ENCODE data around the gene SSBP3. TPM values are rescaled to one million over a fixed set of nuclear protein-coding genes. Genes with fewer than 3 reads are reported as not detected.
"Not testable (repeated sequence)": the region's sequence is repeated elsewhere in the genome, so short reads cannot be mapped to it uniquely, and the experiment has no call there.

The SSBP3 gene
- total and polyA plus RNA-seq, 2 experiments from 2014 or later = 6.2 to 19.9 TPM

DNA sequence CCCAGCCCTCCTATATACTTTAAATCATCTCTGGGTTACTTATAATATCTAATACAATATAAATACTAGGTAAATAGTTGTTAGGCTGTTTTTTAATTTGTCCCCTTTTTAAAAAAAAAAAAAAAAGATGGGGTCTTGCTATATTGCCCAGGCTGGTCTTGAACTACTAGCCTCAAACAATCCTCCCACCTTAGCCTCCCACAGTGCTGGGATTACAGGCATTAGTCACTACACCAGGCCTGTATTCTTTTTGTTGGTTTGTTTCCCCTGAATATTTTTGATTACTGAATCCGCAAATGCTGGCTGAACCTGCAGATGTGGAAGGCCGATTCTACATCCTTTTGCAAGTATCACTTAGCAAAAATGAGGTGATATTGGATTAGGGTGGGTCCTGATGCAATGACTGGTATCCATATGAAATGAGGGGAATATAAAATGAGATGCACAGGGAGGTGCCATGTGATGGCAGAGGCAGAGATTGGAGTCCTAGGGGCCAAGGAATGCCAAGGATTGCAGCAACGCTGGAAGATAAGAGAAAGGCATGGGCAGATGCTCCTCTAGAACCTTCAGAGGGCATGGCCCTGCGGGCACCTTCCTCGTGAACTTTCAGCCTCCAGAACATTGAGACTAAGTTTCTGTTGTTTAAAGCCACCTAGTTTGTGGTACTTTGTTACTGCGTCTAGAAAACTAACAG, 58.8 kb downstream of the SSBP3 start:
- DNase-seq = no peak
- no peak overlapping the region for H3K27ac ChIP-seq
- H3K4me2 ChIP-seq (ENCODE audit: unreplicated experiment) = no peak overlapping the region
- H3K4me1 ChIP-seq (ENCODE audit: insufficient read depth) = peaks cover 9% of the 10 kb centered on the region; the same call in 1 of the 2 replicates
- H3K9me2 ChIP-seq (ENCODE audit: insufficient read depth) = no peaks in the 10 kb centered on the region
- H3K9me3 ChIP-seq (ENCODE audit: low read depth) = no peaks in the 10 kb centered on the region
- H3K27me3 ChIP-seq (replicated peaks; ENCODE audit: insufficient read depth) = no peaks in the 10 kb centered on the region
- H3K9ac ChIP-seq = no peak overlapping the region
- H3K79me2 ChIP-seq (ENCODE audit: insufficient read depth) = peaks cover 92% of the 10 kb centered on the region
- no peak overlapping the region for H2AFZ ChIP-seq
- in situ Hi-C loops (cut with MboI) = no loop called here
- TF ChIP-seq EZH2phosphoT487 (IDR thresholded peaks at IDR 0.05; ENCODE audit: insufficient read depth, low read depth) (no peak), EZH2 (IDR thresholded peaks at IDR 0.05; ENCODE audit: insufficient read depth, poor library complexity, severe bottlenecking) (no peak)
- H3F3A ChIP-seq (ENCODE audit: insufficient read depth) = no peaks in the 10 kb centered on the region
- no peaks in the 10 kb centered on the region for H3K36me3 ChIP-seq (ENCODE audit: low read depth)
- H4K20me1 ChIP-seq (ENCODE audit: insufficient read depth) = no peaks in the 10 kb centered on the region
- no peak overlapping the region for H3K4me3 ChIP-seq
- WGBS, 2 experiments (ENCODE audit: low coverage in 1 of 2, low lambda C conversion rate in 2 of 2, missing lambda C conversion rate in 2 of 2) = 98 to 99% methylated on average over 6 of the region's 6 CpGs

DNA sequence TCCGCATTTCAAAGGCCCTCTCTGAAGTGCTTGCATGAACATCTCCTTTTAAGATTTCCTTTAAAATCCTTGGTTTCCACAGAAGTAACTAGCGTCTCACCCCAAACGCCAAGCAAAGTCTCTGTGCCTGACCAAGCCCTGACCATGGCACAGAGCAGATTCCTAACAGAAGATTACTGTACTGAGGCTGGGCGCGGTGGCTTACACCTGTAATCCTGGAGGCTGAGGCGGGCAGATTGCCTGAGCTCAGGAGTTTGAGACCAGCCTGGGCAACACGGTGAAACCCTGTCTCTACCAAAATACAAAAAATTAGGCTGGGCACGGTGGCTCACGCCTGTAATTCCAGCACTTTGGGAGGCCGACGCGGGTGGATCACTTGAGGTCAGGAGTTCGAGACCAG, 60.6 kb downstream of the SSBP3 start:
- H3K9ac ChIP-seq; H3K27ac ChIP-seq; H3K27me3 ChIP-seq (replicated peaks; ENCODE audit: insufficient read depth); H3K36me3 ChIP-seq (ENCODE audit: low read depth); in situ Hi-C loops (cut with MboI); DNase-seq; H3K9me2 ChIP-seq (ENCODE audit: insufficient read depth); H3K4me1 ChIP-seq (ENCODE audit: insufficient read depth); H3F3A ChIP-seq (ENCODE audit: insufficient read depth); H3K4me3 ChIP-seq; H3K9me3 ChIP-seq (ENCODE audit: low read depth); H2AFZ ChIP-seq; H3K4me2 ChIP-seq (ENCODE audit: unreplicated experiment); H4K20me1 ChIP-seq (ENCODE audit: insufficient read depth): not testable (repeated sequence)
- H3K79me2 ChIP-seq (ENCODE audit: insufficient read depth) = peaks cover 91% of the 10 kb centered on the region
- WGBS, 2 experiments (ENCODE audit: low coverage in 1 of 2, low lambda C conversion rate in 2 of 2, missing lambda C conversion rate in 2 of 2) = 99% methylated on average over 13 of the region's 13 CpGs

DNA sequence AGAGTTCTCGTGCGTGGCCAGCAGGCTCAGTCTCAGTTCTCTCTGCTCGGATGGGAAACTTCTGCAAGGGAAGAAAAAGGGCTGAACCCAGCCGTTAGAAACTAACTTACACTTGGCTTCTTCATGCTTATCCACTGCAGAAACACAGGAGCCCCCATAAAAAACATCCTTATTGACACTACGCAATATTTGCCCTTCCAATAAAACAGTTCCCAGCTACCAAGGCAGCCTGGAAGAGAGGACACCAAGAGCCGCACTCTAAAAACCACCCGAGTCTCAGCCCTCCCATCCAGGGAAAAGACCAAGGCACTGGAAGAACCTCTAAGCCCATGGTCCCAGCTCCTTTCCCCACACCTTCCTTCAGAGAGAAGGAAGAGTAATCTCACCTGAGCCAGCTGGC, 61.1 kb downstream of the SSBP3 start:
- H3K9ac ChIP-seq = no peak overlapping the region
- H2AFZ ChIP-seq = no peak overlapping the region
- H3K27ac ChIP-seq = no peak overlapping the region
- no peak for DNase-seq
- TF ChIP-seq EZH2phosphoT487 (IDR thresholded peaks at IDR 0.05; ENCODE audit: insufficient read depth, low read depth) (no peak), EZH2 (IDR thresholded peaks at IDR 0.05; ENCODE audit: insufficient read depth, poor library complexity, severe bottlenecking) (no peak)
- WGBS, 2 experiments (ENCODE audit: low coverage in 1 of 2, low lambda C conversion rate in 2 of 2, missing lambda C conversion rate in 2 of 2) = 97 to 99% methylated on average over 7 of the region's 7 CpGs
- in situ Hi-C loops (cut with MboI) = no loop called here
- peaks cover 91% of the 10 kb centered on the region for H3K79me2 ChIP-seq (ENCODE audit: insufficient read depth)
- no peaks in the 10 kb centered on the region for H4K20me1 ChIP-seq (ENCODE audit: insufficient read depth)
- no peaks in the 10 kb centered on the region for H3K36me3 ChIP-seq (ENCODE audit: low read depth)
- no peak overlapping the region for H3K4me3 ChIP-seq
- no peaks in the 10 kb centered on the region for H3F3A ChIP-seq (ENCODE audit: insufficient read depth)
- H3K4me1 ChIP-seq (ENCODE audit: insufficient read depth) = no peaks in the 10 kb centered on the region
- no peaks in the 10 kb centered on the region for H3K9me3 ChIP-seq (ENCODE audit: low read depth)
- no peaks in the 10 kb centered on the region for H3K27me3 ChIP-seq (replicated peaks; ENCODE audit: insufficient read depth)
- no peaks in the 10 kb centered on the region for H3K9me2 ChIP-seq (ENCODE audit: insufficient read depth)
- no peak overlapping the region for H3K4me2 ChIP-seq (ENCODE audit: unreplicated experiment)

DNA sequence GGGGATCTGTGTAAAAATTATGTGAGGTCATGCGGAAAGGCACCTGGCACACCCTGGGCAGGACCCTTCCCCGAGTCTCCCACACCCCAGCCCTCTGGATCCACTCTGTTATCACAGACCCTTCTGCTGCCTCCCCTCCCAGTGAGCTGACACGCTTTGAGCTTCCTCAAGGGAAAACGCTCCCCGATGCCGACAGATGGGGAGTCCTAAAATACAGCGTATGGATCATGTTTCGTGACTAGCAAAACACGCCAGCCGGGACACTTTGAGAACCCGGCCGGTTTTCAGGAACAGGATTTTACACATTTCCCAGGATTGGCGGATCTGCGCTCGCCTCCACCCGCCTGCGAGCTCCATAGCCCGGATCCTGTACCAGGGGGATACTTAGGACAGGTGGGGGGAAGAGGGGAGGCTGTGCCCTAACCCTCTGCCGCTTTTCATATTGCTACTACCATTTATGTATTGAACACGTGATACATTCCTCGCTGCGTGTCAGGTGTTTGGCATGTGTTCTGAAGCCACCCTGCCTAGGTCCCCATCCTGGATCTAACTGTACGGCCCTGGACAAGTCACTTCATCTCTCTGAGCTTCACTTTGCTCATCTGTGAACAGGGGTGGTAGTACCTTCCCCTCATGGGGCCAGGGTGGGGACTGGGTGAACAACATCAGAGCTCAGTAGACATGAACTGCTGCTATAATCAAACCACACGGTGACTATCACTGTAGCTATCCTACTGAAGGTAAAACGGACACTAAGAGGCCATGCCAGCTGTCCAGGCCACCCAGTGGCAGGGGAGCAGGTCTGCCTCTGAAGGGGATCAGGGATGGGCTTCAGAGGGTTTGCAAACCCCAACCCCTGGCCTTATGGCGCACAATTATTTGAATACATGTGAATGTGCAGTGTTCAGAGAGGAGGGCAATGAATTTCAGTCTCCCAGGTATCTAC, 63.2 kb downstream of the SSBP3 start:
- no peak overlapping the region for H3K4me2 ChIP-seq (ENCODE audit: unreplicated experiment)
- in situ Hi-C loops (cut with MboI) = no loop called here

More for the DNA sequence above, 63.2 kb downstream of the SSBP3 start:
- Histone ChIP-seq H3K9me3 (ENCODE audit: low read depth) (no peaks in the 10 kb centered on the region), H3K4me3 (no peak overlapping the region), H2AFZ (no peak overlapping the region), H3F3A (ENCODE audit: insufficient read depth) (no peaks in the 10 kb centered on the region), H4K20me1 (ENCODE audit: insufficient read depth) (no peaks in the 10 kb centered on the region), H3K79me2 (ENCODE audit: insufficient read depth) (peaks cover 94% of the 10 kb centered on the region), H3K27ac (no peak overlapping the region), H3K27me3 (replicated peaks; ENCODE audit: insufficient read depth) (no peaks in the 10 kb centered on the region), H3K4me1 (ENCODE audit: insufficient read depth) (no peaks in the 10 kb centered on the region), H3K9ac (no peak overlapping the region), H3K36me3 (ENCODE audit: low read depth) (no peaks in the 10 kb centered on the region), H3K9me2 (ENCODE audit: insufficient read depth) (no peaks in the 10 kb centered on the region)
- WGBS, 2 experiments (ENCODE audit: low coverage in 1 of 2, low lambda C conversion rate in 2 of 2, missing lambda C conversion rate in 2 of 2) = 82 to 83% methylated on average over 26 of the region's 26 CpGs
- no peak for TF ChIP-seq EZH2phosphoT487 (IDR thresholded peaks at IDR 0.05; ENCODE audit: insufficient read depth, low read depth)
- no peak for TF ChIP-seq EZH2 (IDR thresholded peaks at IDR 0.05; ENCODE audit: insufficient read depth, poor library complexity, severe bottlenecking)
- DNase-seq = no peak
